SK-N-SH treated with all-trans-retinoic acid at 6 μM for 48 hours (cell line): ENCODE measurements around the gene FLRT2.

Experiments
- ATAC-seq: fragments of 200-7000 bp; cut with Tn5 transposase; 3 replicates; pipeline ENCODE4 v1.9.1; 2020; ENCODE audit warnings: mild to moderate bottlenecking, moderate library complexity
- ARNTL ChIP-seq: fragments of 450-650 bp; formaldehyde crosslinking; IDR thresholded peaks from 2 replicates; pipeline ENCODE4 v1.5.0; 2020; ENCODE audit warnings: low read depth, mild to moderate bottlenecking, moderate library complexity, borderline replicate concordance
- BACH2 ChIP-seq: fragments of 250-450 bp; sonication (Bioruptor Pico); IDR thresholded peaks from 2 replicates; pipeline ENCODE4 v1.9.0; 2021; ENCODE audit warnings: mild to moderate bottlenecking, borderline replicate concordance
- CSDC2 ChIP-seq: fragments of 250-450 bp; sonication (Bioruptor Pico); IDR thresholded peaks from 2 replicates; pipeline ENCODE4 v1.5.0; 2020; ENCODE audit warnings: mild to moderate bottlenecking, moderate library complexity
- GLIS3 ChIP-seq: fragments of 250-450 bp; sonication (Bioruptor Pico); IDR thresholded peaks from 2 replicates; pipeline ENCODE4 v1.5.0; 2020; ENCODE audit warnings: mild to moderate bottlenecking, moderate library complexity
- ISL1 ChIP-seq: fragments of 250-450 bp; sonication (Bioruptor Pico); IDR thresholded peaks from 2 replicates; pipeline ENCODE4 v2.1.2; 2022; ENCODE audit warnings: mild to moderate bottlenecking, moderate library complexity
- OSR1 ChIP-seq: fragments of 250-450 bp; sonication (Bioruptor Pico); IDR thresholded peaks from 2 replicates; pipeline ENCODE4 v1.8.0; 2022; ENCODE audit warnings: moderate library complexity, mild to moderate bottlenecking, inconsistent platforms
- PPARA ChIP-seq: fragments of 250-450 bp; sonication (Bioruptor Pico); IDR thresholded peaks from 2 replicates; pipeline ENCODE4 v1.5.0; 2020; ENCODE audit warnings: mild to moderate bottlenecking, borderline replicate concordance
- RARB ChIP-seq: fragments of 250-450 bp; sonication (Bioruptor Pico); IDR thresholded peaks from 2 replicates; pipeline ENCODE4 v1.8.0; 2021; ENCODE audit warnings: mild to moderate bottlenecking, moderate library complexity
- SNAI2 ChIP-seq: fragments of 250-450 bp; sonication (Bioruptor Pico); IDR thresholded peaks from 2 replicates; pipeline ENCODE4 v1.5.0; 2020; ENCODE audit warnings: mild to moderate bottlenecking, moderate library complexity
- TCF4 ChIP-seq: fragments of 250-450 bp; sonication (Bioruptor Pico); IDR thresholded peaks from 2 replicates; pipeline ENCODE4 v1.8.0; 2021; ENCODE audit warnings: mild to moderate bottlenecking, moderate library complexity, borderline replicate concordance
- TOX ChIP-seq: fragments of 250-450 bp; sonication (Bioruptor Pico); IDR thresholded peaks from 2 replicates; pipeline ENCODE4 v1.8.0; 2021; ENCODE audit warnings: mild to moderate bottlenecking, moderate library complexity, borderline replicate concordance
- ZC3H10 ChIP-seq: fragments of 250-450 bp; sonication (Bioruptor Pico); IDR thresholded peaks from 2 replicates; pipeline ENCODE4 v1.5.1; 2021; ENCODE audit warnings: mild to moderate bottlenecking, moderate library complexity
- ZFP3 ChIP-seq: fragments of 250-450 bp; sonication (Bioruptor Pico); IDR thresholded peaks from 2 replicates; pipeline ENCODE4 v1.5.0; 2020; ENCODE audit warnings: mild to moderate bottlenecking, moderate library complexity
- ZFP30 ChIP-seq: fragments of 450-650 bp; formaldehyde crosslinking; IDR thresholded peaks from 2 replicates; pipeline ENCODE4 v1.5.0; 2022; ENCODE audit warnings: mild to moderate bottlenecking, moderate library complexity
- ZNF565 ChIP-seq: fragments of 450-650 bp; formaldehyde crosslinking; conservative IDR thresholded peaks from 2 replicates; pipeline ENCODE4 v1.5.0; 2020; ENCODE audit warnings: low read depth, mild to moderate bottlenecking, moderate library complexity
- ZNF70 ChIP-seq: fragments of 450-650 bp; formaldehyde crosslinking; IDR thresholded peaks from 2 replicates; pipeline ENCODE4 v1.5.0; 2020; ENCODE audit warnings: mild to moderate bottlenecking, moderate library complexity
- ZNF8 ChIP-seq: fragments of 450-650 bp; formaldehyde crosslinking; IDR thresholded peaks from 2 replicates; pipeline ENCODE4 v1.5.0; 2020; ENCODE audit warnings: mild to moderate bottlenecking, moderate library complexity
- TF ChIP-seq, protein P1 (sequence below): fragments of 250-450 bp; sonication (Bioruptor Pico); IDR thresholded peaks from 2 replicates; pipeline ENCODE4 v1.5.1; 2020; ENCODE audit warnings: low read depth, mild to moderate bottlenecking, moderate library complexity
- TF ChIP-seq, protein P2 (sequence below): fragments of 250-450 bp; sonication (Bioruptor Pico); IDR thresholded peaks from 2 replicates; pipeline ENCODE4 v1.8.0; 2021; ENCODE audit warnings: low read depth, mild to moderate bottlenecking, moderate library complexity, borderline replicate concordance
- TF ChIP-seq, protein P3 (sequence below): fragments of 250-450 bp; sonication (Bioruptor Pico); IDR thresholded peaks from 2 replicates; pipeline ENCODE4 v1.8.0; 2020; ENCODE audit warnings: mild to moderate bottlenecking, moderate library complexity, borderline replicate concordance
- TF ChIP-seq, protein P4 (sequence below): fragments of 250-450 bp; sonication (Bioruptor Pico); IDR thresholded peaks from 2 replicates; pipeline ENCODE4 v1.5.0; 2020; ENCODE audit warnings: mild to moderate bottlenecking, moderate library complexity
- TF ChIP-seq, protein P5 (sequence below): fragments of 250-450 bp; sonication (Bioruptor Pico); IDR thresholded peaks from 2 replicates; pipeline ENCODE4 v1.5.1; 2021; ENCODE audit warnings: mild to moderate bottlenecking, moderate library complexity

FLRT2 gene

DNA sequence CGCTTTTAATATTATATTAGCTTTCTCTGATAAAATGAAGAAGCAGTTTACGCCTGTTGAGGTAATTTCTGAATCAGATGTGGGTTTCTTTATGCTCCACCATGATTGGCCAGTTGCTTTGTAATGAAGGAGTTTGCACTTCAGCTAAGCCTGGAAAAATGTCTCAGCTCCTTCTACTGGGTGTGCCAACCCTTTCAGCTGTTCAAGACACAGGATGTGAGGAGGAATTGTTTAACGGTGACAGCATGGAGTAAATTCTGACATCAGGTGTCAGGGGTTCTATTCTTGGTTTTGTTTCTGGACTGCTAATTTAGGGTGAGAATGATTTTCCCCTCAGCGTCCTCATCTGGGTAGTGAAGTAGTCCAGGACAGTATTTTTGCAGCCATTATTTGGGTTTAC lies 43.5 kb downstream of the FLRT2 start:
- no peak for TF ChIP-seq ZC3H10 (CRISPR knock-in tag)
- no peak for TF ChIP-seq OSR1 (CRISPR knock-in tag)
- TF ChIP-seq, protein P1, sequence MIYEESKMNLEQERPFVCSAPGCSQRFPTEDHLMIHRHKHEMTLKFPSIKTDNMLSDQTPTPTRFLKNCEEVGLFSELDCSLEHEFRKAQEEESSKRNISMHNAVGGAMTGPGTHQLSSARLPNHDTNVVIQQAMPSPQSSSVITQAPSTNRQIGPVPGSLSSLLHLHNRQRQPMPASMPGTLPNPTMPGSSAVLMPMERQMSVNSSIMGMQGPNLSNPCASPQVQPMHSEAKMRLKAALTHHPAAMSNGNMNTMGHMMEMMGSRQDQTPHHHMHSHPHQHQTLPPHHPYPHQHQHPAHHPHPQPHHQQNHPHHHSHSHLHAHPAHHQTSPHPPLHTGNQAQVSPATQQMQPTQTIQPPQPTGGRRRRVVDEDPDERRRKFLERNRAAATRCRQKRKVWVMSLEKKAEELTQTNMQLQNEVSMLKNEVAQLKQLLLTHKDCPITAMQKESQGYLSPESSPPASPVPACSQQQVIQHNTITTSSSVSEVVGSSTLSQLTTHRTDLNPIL = no peak
- TF ChIP-seq ZNF70 (CRISPR knock-in tag) = no peak
- TF ChIP-seq TOX (CRISPR knock-in tag) = no peak
- TF ChIP-seq BACH2 = no peak
- TF ChIP-seq SNAI2 (CRISPR knock-in tag) = no peak
- TF ChIP-seq, protein P2, sequence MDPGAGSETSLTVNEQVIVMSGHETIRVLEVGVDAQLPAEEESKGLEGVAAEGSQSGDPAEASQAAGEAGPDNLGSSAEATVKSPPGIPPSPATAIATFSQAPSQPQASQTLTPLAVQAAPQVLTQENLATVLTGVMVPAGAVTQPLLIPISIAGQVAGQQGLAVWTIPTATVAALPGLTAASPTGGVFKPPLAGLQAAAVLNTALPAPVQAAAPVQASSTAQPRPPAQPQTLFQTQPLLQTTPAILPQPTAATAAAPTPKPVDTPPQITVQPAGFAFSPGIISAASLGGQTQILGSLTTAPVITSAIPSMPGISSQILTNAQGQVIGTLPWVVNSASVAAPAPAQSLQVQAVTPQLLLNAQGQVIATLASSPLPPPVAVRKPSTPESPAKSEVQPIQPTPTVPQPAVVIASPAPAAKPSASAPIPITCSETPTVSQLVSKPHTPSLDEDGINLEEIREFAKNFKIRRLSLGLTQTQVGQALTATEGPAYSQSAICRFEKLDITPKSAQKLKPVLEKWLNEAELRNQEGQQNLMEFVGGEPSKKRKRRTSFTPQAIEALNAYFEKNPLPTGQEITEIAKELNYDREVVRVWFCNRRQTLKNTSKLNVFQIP (CRISPR knock-in tag) = no peak
- no peak for TF ChIP-seq ISL1 (CRISPR knock-in tag)
- TF ChIP-seq ZFP3 (CRISPR knock-in tag) = no peak
- no peak for ATAC-seq

DNA sequence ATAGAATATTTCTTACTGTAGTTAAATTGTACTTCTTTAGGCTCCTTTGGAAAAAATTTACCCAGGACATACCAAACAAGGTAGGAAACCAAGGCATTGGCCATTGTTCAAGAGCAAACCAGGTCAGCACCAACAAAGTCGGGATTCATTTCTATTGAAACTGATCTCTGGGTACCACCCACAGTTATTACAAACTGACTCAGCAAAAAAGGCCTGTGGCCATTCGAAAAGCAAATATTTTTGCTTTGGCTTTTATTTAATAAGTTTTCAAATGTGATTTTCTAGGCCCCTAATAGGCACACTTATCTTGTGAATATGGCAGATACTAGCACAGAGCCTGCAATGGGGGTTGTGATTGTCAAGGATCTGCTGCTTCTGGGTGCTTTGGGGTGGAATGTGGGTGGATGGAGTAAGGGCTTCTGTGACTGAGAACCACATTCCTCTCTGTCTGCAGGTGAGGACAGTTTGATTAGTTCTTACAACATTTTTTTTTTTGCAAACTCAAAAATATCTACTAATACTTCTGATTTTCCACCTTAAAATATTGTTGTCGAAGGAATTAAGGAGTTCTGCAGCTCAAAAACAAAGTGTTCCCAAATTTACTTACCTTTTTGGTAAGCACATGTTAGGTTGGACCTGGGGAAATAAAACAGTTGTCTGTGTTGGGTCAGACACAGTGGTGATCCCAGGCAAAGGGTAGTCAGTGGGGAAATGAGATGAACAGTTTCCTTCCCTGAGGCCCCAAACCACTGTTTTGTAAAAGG lies 45.1 kb downstream of the FLRT2 start:
- TF ChIP-seq GLIS3 (no peak), SNAI2 (CRISPR knock-in tag) (no peak), ZNF8 (CRISPR knock-in tag) (no peak), ZFP30 (CRISPR knock-in tag) (no peak), BACH2 (no peak), ARNTL (CRISPR knock-in tag) (no peak), ZNF565 (CRISPR knock-in tag) (no peak), TOX (CRISPR knock-in tag) (no peak), OSR1 (CRISPR knock-in tag) (no peak), TCF4 (CRISPR knock-in tag) (no peak), RARB (no peak), ZFP3 (CRISPR knock-in tag) (no peak), PPARA (CRISPR knock-in tag) (no peak), CSDC2 (CRISPR knock-in tag) (no peak), ZC3H10 (CRISPR knock-in tag) (no peak)
- TF ChIP-seq, protein P3, sequence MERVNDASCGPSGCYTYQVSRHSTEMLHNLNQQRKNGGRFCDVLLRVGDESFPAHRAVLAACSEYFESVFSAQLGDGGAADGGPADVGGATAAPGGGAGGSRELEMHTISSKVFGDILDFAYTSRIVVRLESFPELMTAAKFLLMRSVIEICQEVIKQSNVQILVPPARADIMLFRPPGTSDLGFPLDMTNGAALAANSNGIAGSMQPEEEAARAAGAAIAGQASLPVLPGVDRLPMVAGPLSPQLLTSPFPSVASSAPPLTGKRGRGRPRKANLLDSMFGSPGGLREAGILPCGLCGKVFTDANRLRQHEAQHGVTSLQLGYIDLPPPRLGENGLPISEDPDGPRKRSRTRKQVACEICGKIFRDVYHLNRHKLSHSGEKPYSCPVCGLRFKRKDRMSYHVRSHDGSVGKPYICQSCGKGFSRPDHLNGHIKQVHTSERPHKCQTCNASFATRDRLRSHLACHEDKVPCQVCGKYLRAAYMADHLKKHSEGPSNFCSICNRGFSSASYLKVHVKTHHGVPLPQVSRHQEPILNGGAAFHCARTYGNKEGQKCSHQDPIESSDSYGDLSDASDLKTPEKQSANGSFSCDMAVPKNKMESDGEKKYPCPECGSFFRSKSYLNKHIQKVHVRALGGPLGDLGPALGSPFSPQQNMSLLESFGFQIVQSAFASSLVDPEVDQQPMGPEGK (CRISPR knock-in tag) = no peak
- TF ChIP-seq, protein P2 (CRISPR knock-in tag) = no peak
- TF ChIP-seq, protein P4, sequence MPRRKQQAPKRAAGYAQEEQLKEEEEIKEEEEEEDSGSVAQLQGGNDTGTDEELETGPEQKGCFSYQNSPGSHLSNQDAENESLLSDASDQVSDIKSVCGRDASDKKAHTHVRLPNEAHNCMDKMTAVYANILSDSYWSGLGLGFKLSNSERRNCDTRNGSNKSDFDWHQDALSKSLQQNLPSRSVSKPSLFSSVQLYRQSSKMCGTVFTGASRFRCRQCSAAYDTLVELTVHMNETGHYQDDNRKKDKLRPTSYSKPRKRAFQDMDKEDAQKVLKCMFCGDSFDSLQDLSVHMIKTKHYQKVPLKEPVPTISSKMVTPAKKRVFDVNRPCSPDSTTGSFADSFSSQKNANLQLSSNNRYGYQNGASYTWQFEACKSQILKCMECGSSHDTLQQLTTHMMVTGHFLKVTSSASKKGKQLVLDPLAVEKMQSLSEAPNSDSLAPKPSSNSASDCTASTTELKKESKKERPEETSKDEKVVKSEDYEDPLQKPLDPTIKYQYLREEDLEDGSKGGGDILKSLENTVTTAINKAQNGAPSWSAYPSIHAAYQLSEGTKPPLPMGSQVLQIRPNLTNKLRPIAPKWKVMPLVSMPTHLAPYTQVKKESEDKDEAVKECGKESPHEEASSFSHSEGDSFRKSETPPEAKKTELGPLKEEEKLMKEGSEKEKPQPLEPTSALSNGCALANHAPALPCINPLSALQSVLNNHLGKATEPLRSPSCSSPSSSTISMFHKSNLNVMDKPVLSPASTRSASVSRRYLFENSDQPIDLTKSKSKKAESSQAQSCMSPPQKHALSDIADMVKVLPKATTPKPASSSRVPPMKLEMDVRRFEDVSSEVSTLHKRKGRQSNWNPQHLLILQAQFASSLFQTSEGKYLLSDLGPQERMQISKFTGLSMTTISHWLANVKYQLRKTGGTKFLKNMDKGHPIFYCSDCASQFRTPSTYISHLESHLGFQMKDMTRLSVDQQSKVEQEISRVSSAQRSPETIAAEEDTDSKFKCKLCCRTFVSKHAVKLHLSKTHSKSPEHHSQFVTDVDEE = no peak
- TF ChIP-seq, protein P1 = no peak
- TF ChIP-seq, protein P5, sequence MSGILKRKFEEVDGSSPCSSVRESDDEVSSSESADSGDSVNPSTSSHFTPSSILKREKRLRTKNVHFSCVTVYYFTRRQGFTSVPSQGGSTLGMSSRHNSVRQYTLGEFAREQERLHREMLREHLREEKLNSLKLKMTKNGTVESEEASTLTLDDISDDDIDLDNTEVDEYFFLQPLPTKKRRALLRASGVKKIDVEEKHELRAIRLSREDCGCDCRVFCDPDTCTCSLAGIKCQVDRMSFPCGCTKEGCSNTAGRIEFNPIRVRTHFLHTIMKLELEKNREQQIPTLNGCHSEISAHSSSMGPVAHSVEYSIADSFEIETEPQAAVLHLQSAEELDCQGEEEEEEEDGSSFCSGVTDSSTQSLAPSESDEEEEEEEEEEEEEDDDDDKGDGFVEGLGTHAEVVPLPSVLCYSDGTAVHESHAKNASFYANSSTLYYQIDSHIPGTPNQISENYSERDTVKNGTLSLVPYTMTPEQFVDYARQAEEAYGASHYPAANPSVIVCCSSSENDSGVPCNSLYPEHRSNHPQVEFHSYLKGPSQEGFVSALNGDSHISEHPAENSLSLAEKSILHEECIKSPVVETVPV (CRISPR knock-in tag) = no peak
- ATAC-seq = no peak
